GM18498 (cell line): ENCODE measurements around the gene KIF21A.
A peak's percentile ranks its signal among the peaks of the same experiment; 100 is the strongest.
"Not testable (repeated sequence)": the region's sequence is repeated elsewhere in the genome, so short reads cannot be mapped to it uniquely, and the experiment has no call there.

Experiments
- ATAC-seq: cut with Tn5 transposase; IDR thresholded peaks from one replicate; pipeline ENCODE4 v1.9.1; 2021; ENCODE audit warnings: mild to moderate bottlenecking, moderate library complexity; ENCODE audit not compliant: unreplicated experiment

The KIF21A gene

DNA sequence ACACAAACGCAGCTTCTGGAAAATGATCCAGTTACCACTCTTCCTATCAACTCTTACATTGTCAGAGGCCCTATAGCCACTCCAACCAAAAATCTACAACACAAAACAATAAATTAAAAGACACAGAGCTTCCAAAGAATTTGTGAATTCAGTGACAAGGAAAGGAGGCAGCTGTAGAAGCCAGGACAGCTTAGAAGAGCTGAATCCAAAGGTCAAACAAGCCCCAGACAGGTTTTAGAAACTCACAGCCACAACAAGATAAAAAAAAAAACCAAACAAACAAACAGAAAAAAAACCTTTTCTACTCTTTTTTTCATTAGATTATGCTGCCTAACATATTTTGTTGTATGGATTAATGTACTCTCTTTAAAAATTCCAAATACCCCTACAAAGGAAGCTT is 94.4 kb downstream of the KIF21A start:
- no peak for ATAC-seq

DNA sequence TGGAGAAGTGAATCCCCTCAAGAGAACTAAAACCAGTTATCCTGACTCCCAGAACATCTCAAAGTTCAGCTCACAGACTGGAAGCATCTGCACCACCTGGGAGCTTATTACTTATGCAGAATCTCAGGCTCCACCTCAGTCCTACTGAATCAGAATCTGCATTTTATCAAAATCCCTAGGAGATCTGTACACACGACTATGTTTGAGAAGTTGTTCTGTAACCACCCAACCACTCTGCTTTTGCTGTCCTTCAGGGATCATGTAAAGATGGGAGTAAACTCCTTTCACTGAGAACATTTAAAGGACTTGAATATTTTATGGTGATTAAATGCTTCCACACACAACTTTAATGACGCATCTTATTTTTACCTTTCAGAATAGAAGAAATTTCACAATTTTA is 98.0 kb downstream of the KIF21A start:
- ATAC-seq = no peak

DNA sequence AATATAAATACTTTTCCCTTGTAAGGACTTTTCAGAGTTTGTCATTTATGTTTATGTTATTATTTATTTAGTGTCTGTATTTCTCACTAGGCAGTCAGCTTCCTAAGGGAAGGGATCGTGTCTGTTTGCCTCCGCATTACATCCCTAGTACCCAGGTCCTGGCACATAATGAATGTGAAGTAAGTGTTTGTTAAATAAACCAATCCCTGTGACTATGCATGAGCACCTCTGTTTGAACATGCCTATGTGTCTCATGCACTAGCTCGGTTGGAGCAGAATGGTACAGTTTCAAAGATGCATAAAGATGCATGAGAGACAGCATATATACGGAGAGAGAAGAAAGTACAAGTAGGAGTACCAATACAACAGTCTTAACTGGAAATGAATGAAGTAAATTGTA is 99.3 kb downstream of the KIF21A start:
- ATAC-seq = no peak

GRCh38 chr12:39341761-39342160 is 101.2 kb downstream of the KIF21A start:
- no peak for ATAC-seq

DNA sequence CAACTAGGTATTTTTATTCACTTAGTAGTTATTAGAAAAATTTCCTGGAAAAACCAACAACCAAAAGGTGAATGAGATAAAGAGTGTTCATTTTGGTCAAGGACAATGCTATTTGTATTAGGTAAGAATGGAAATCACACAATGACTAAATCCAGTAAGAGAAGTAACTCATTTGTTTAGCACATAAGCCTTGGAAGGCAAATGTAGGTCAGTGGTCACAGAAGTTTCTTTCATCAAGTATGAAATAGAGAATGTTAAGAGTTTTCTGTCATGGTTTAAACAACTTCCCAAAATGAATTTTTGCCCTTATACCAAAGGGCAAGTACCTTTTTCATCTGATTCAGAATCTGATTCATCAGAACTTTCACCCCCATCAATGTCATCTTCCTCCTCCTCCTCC is 101.7 kb downstream of the KIF21A start:
- ATAC-seq = peak; percentile 70

DNA sequence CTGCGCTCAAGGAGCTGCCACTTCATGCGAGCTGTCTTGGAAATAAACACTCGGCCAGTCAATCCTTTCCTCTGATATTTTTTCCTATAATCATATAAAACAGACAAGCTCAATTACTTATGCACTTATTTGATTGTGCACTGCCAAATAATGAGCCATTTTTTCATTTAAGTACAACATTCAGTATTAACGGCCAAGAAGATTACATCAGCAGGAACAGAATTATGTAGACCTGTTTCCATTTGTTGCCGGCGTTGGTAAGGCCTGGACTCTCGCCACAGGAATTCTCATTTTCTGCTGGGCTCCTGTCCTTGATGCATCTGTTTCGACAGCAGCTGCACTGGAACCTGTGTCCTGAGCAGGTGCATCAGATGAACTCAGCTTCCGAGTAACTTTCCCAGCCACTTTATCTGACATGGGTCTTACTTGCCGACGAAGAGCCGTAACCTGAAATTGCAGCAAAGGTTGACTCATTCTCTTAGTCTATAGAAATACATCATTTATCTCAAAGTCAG is 110.2 kb downstream of the KIF21A start:
- ATAC-seq = no peak

DNA sequence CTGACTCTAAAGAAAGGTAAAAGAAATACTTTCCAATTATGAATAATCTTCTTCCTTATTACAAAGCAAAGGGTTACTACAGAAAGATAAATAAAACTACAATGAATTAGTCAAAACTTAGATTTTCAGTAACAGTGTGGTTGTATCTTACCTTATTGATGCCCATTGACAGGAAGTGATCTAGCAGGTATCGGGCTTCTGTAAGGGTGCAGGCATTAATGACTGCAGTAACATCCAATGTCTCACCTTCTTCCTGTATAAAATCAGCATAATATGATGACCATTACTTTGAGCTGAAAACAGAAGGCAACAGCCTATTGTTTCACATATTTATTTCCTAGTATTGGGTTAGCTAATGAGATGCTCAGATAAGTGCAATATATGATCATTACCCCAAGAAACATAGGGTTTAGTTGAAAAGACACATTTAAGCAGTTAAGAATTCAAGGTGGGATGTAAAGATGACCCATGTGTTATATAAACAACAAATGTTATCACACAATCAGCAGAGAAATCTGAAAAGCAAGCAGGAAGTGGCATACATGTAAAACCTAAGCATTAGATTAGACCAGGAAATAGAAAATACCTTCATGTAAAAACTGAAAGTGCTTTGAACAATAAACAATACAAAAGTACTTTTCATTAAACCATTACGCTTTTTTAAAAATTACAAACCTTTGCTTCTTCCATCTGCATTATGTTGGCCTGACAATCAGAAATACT is 111.2 kb downstream of the KIF21A start:
- no peak for ATAC-seq

DNA sequence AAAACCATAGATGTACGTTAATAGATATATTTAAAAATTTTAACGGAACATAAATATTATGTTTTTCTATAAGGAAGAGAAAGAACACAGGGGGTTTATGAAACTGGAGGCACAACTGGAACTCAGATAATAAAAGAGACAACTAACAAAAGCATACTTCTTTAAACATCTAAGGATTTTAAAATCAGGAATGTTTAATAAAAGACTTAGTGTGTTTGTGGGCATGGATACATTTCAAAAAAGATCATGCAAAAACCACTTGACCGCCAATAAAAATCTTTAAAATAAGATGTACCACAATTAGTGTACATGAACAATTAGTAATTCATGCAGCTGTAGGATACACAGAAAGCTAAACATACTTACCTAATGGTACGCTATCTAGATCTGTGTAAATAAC is 113.0 kb downstream of the KIF21A start:
- ATAC-seq = no peak

GRCh38 chr12:39329018-39329417 is 113.9 kb downstream of the KIF21A start:
- no peak for ATAC-seq

DNA sequence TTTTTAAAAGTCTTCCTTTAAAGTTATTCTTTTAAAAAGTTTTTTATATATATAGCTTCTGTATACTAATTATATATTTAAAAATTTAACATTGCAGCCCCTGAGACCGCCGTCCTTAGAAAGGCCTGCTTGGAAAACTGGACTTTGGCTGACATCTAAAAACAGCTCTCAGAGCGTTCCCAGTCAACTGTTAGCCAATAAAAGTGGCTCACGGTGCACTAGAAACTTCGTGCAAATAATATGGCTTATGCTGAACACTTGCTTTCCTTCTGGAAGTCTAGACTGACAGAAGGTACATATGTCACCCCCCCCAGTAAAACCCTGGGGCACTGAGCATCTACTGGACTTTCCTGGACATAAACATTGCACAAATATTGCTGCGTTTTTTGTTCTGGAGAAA is 115.0 kb downstream of the KIF21A start:
- no peak for ATAC-seq

GRCh38 chr12:39327510-39327909 is 115.4 kb downstream of the KIF21A start:
- ATAC-seq = no peak

DNA sequence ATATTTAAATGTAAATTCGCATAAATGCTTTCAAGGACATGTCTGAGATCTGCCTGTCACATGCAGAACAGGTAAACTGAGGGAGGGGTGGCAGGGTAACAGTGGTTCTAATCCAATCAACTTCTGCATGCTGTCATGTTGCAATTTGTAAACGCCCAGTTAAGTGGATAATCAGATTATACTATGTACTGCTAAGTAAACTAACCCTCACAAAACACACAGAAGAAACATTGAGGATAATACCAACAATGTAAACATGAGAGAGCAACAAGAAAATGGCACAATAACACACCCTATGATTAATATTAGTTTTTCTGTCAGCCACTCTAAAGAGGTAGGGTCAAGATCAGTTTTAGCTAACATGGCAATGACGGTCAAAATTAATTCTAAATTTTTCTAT is 123.7 kb downstream of the KIF21A start:
- no peak for ATAC-seq

DNA sequence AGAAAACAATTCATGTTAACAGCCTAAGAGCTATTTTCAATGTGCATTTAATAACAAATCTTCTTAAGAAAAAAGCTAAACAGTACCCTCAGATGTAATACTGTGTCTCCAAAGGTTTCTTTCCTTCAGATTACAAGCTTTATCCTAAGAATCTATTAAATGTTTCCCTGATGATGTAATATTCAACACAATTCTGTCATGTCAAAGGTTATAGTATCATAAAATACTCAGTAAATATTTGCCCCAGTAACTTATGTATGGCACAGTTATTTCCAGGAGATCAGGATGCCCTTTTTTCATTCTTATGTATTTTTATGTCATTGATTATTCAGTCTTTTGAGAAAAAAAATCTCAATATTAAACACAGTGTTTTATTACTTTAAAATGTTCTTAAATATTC is 128.4 kb downstream of the KIF21A start:
- ATAC-seq = no peak

DNA sequence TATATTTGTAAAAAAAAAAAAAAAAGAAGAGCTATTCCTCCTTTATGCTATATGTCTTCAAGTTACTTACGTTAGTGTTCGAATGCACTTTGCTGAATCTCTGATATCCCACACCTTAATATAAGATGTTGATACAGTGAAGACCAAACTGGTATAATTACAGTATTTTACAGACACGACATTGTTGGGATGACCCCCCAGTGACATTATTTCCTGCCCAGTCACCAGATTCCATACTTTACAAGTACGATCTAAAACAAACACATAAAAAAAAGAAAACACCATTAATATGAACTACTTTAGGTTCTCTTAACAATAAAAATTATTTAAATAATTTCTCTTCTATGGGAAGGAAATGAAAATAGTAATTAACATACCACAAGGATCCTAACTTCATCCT is 133.4 kb downstream of the KIF21A start:
- ATAC-seq = no peak

GRCh38 chr12:39301422-39301821 is 141.5 kb downstream of the KIF21A start:
- ATAC-seq = no peak

- ATAC-seq = no peak
These were observed 142.1 kb downstream of the KIF21A start for GRCh38 chr12:39300799-39301198.

- no peak for ATAC-seq
These were observed 145.0 kb downstream of the KIF21A start for GRCh38 chr12:39297891-39298290.

GRCh38 chr12:39296496-39296895 is 146.4 kb downstream of the KIF21A start:
- ATAC-seq = no peak

- ATAC-seq = not testable (repeated sequence)
These were observed 147.3 kb downstream of the KIF21A start for GRCh38 chr12:39295593-39295992.

DNA sequence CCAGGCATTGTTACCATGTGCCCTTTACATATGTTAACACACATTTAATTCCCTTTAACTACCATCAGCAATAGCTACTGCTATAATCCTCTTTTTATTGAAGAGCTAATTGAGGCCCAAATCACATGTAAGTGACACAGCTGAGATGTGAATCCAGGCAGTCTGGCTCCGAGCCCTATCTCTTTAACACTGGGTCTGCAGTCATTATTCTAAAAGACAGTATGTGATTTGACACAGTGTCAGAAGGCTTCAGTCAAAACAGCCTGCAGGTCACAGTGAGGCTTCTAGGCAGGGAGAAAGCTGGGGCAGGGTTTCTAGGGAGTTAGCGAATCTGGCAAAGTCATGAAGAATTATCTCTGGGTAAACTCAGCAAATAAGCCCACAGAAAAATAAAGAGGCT is 148.2 kb downstream of the KIF21A start:
- no peak for ATAC-seq

DNA sequence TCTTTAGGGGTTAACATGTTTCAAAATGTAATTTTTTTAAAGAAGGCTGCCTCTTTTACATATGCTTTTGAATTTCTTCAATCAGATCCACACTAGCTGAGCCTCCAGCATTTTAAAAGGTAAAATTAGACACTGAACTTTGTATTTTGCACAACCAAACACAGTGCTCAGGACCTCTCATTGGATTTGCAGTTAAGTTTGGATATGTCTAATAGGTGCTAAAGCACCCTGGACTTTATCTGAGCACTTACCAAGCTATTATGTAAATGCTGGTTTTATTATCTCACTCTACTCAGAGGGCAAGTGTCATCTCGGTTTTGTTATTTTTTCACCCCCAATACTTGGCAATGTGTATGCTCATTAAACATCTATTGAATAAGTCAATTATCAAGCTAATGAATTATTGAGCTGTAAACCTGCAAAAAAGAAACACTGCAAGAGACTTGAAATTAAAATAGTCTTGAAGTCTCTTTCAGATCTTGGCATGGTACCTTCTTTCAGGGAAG is 150.7 kb downstream of the KIF21A start:
- no peak for ATAC-seq

DNA sequence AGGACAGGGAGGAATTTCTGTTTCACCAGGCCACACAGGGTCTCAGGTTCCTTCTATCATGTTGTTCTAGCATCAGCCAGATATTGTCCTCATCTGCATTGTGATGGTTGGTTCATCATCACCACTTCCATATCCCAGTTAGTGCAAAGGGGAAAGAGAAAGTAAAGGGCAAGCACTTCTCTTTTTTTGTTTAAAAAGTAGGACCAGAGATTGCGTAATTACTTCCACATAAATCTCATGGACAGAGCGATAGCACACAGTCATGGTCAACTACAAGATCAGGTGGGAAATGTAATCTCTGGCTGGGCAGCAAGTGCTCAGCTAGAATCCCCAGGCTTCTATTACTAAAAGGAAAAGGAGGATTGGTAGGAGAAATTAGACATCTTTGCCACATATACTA is 155.1 kb downstream of the KIF21A start:
- no peak for ATAC-seq

DNA sequence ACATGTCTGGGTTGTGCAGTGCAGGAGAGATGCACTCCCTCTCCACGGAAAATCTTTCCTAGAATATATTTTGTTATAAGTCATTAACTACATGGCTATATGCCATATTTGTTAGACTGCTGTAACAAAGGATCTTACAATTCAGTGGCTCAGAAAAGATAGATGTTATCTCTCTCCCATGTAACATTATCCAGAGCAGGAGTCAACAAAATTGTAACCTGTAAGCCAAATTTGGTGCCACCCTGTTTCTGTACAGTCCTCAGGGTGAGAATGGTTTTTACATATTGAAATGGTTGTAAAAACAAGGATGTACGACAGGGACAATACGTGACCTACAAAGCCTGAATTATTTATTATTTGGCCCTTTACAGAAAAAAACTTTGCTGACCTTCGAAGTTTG is 155.5 kb downstream of the KIF21A start:
- no peak for ATAC-seq
